Choroid plexus epithelial cell (primary cell): ENCODE results near the gene DDX3X.

Source experiments
- DNase-seq: peaks from one replicate; pipeline ENCODE4 v3.0.0-alpha.2; 2010; ENCODE audit warnings: low read depth
- H3K4me3 ChIP-seq: 2 replicates; pipeline ENCODE4 v1.5.1; 2011; ENCODE audit warnings: low read depth, mild to moderate bottlenecking, control low read depth, low read length, moderate library complexity
- CTCF ChIP-seq: conservative IDR thresholded peaks from 2 replicates; pipeline ENCODE4 v1.5.1; 2011; ENCODE audit warnings: low read depth, mild to moderate bottlenecking, control low read depth, inconsistent platforms, low read length, moderate library complexity

DDX3X gene

DNA sequence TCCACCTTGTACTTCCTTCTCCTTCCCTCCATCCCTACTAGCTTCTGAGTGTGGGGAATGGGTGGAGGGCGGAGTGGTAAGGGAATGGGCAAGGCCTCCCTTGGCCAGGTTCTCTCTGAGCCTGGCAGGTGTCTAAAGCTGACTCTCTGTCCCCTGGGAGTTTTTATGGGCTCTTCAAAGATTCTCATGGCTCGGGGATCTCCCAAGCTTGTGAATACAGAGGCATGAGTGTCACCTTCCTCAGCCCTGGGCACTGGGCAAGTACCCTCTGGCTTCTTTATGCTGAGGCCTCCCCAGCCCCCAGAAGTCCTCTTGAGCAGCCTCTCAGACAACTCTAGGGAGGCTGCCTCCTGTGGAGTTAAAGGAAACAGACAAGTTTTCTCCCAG is 32.5 kb upstream of the DDX3X start:
- TF ChIP-seq CTCF = no peak
- DNase-seq = no peak
- no peak overlapping the region for H3K4me3 ChIP-seq

DNA sequence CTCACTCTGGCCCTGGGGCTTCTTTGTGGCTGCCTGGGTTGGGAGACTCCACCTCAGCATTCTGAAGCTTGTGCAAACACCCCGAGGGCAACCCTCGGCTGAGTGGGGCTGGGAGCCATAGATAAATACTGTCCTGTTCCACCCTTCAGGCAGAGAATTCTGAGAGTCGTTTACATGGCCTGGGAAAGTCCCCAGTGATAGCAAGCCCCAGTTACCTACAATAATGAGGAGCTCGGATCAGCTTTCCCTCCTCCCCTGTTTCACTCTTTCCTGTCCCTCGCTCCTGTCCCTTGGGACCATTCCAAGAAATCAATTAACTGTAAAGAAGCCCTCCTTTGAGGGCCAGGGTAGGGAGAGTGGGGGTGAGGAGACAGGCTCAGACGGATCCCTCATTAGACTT is 31.6 kb upstream of the DDX3X start:
- no peak for TF ChIP-seq CTCF
- H3K4me3 ChIP-seq = no peak overlapping the region
- DNase-seq = peak; percentile 9

GRCh38 chrX:41303013-41303412 is 30.9 kb upstream of the DDX3X start:
- no peak overlapping the region for H3K4me3 ChIP-seq
- DNase-seq = no peak
- no peak for TF ChIP-seq CTCF

GRCh38 chrX:41304178-41304577 is 29.8 kb upstream of the DDX3X start:
- H3K4me3 ChIP-seq = no peak overlapping the region
- no peak for DNase-seq
- no peak for TF ChIP-seq CTCF

DNA sequence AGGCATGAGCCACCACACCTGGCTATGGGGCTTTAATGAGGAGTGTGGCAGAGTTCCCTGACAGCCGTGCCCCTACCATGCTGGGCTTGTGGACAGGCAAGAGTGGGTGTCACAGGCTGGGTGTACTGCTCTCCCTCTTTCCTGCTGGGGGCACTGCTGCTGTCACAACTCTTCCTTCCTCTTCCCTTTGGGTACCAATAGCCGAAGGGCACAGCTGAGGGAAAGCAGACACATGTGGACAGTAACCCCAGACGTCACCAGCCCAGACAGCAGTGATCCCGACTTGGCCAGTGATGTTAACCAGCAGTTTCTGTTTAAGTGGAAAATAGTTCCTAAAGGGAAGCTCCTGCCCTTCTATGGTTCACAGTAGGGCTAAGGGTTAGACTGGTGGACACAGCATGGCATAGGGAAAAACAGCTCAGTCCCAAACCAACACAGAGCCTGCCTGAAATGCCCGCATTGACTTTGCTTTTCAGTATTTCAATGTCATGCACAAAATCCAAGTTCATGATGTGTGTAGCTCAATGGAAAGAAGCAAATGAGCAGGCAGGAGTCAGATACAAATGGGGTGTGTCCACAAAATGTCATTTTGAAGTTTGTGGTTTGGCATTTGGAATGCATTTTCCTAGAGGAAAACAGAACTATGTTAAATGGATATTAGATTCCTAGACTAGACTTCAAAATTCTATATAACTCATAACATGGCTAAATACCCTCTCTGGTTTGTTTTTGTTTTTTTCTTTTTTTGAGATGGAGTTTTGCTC is 24.9 kb upstream of the DDX3X start:
- DNase-seq = no peak
- H3K4me3 ChIP-seq = no peak overlapping the region
- TF ChIP-seq CTCF = no peak

- H3K4me3 ChIP-seq = no peak overlapping the region
- TF ChIP-seq CTCF = no peak
- DNase-seq = no peak
Measured at GRCh38 chrX:41312786-41313185, 21.2 kb upstream of the DDX3X start.

DNA sequence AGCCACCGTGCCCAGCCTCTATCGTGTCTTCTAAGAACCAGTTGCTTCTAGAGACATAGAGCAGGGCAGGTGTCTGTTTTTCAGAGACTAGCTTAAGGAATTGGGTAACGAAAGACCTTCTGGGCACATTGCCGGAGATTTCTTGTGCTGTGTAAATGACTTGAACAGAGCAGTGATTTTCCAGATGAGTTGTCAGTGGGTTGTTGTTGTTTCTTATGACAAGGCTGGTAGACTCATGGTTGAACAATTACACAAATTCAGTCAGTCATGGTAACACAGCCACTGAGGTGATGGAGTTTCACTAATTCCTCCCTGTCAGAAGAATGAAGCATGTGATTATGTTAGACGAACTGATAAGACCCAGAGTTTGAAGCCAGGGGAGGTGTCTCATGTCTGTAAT is 20.5 kb upstream of the DDX3X start:
- peak; percentile 85 for DNase-seq
- H3K4me3 ChIP-seq = no peak overlapping the region
- TF ChIP-seq CTCF = no peak
